HepG2 (cell line): ENCODE measurements around the gene PTPRB. TPM values are rescaled to one million over a fixed set of nuclear protein-coding genes. Genes with fewer than 3 reads are reported as not detected.

Experiments used
- ATAC-seq: fragments of 200-7000 bp; cut with Tn5 transposase; 3 replicates; pipeline ENCODE4 v1.9.1; 2020; ENCODE audit warnings: mild to moderate bottlenecking, moderate library complexity
- BruUV-seq: library from RNA; stranded (reverse); fragments of 400-500 nt; replicated peaks from 2 replicates; lab custom pipeline; 2021; lab: Mats Ljungman, UMichigan
- CTCF ChIA-PET: fragments of 300-600 bp; formaldehyde crosslinking; extraction: SDS; loops from one replicate; lab custom pipeline; 2021; ENCODE audit warnings: low total read pairs, inconsistent platforms, low intra/inter-chr PET ratio; lab: Yijun Ruan, JAX
- POLR2A ChIA-PET: fragments of 350-600 bp; sonication (Branson Sonifier 250); formaldehyde crosslinking; loops from one replicate; lab custom pipeline; 2020; ENCODE audit warnings: antibody characterized with exemption, inconsistent platforms; lab: Yijun Ruan, JAX
- DNase-seq: peaks from one replicate; pipeline ENCODE4 v3.0.0-alpha.2; 2015; ENCODE audit warnings: low spot score
- FAIRE-seq: peaks from 3 replicates; lab custom pipeline; 2011; peaks lifted over from hg19 to GRCh38; lab: Jason Lieb, UNC
- H2AFZ ChIP-seq: one replicate; pipeline ENCODE4 v1.6.1; 2011; ENCODE audit warnings: low read length, inconsistent platforms
- H3K27ac ChIP-seq: fragments of 300-600 bp; 3 replicates; pipeline ENCODE4 v1.8.0; 2011; ENCODE audit warnings: mixed run types, mild to moderate bottlenecking, mixed read lengths, low read length, inconsistent platforms; ENCODE audit not compliant: insufficient read depth; ENCODE audit errors: extremely low read length
- H3K27me3 ChIP-seq, 2 experiments: fragments of 200-600 bp in 1 of 2; 2 replicates in 1 of 2; 3 replicates in 1 of 2; pipeline versions ENCODE4 v1.6.0 to v1.8.0; 2011; ENCODE audit warnings: low read length in 2 of 2, mild to moderate bottlenecking in 2 of 2, moderate library complexity in 2 of 2, inconsistent platforms in 1 of 2; ENCODE audit not compliant: insufficient read depth in 2 of 2, control insufficient read depth in 1 of 2
- H3K36me3 ChIP-seq, 2 experiments: fragments of 200-600 bp in 1 of 2; replicated peaks in 1 of 2; 2 replicates in 1 of 2; 3 replicates in 1 of 2; pipeline versions ENCODE4 v1.5.1 to v1.8.0; 2011; ENCODE audit warnings: low read length in 2 of 2, inconsistent platforms in 1 of 2; ENCODE audit not compliant: insufficient read depth in 2 of 2, control insufficient read depth in 1 of 2
- H3K4me1 ChIP-seq: 2 replicates; pipeline ENCODE4 v1.5.1; 2012; ENCODE audit warnings: low read length, inconsistent platforms; ENCODE audit not compliant: insufficient read depth
- H3K4me2 ChIP-seq: 2 replicates; pipeline ENCODE4 v1.6.0; 2011; ENCODE audit warnings: low read depth, low read length, inconsistent platforms
- H3K4me3 ChIP-seq, 3 experiments: fragments of 200-600 bp in 1 of 3; sonication (generic), shearing (Covaris generic) in 1 of 3; replicated peaks in 1 of 3; 2 replicates each; pipeline ENCODE4 v1.5.1; 2011 to 2016; ENCODE audit warnings: low read length in 3 of 3, inconsistent platforms in 2 of 3, low read depth in 2 of 3, mild to moderate bottlenecking in 2 of 3, control low read depth in 1 of 3, mixed read lengths in 1 of 3; ENCODE audit not compliant: insufficient read depth in 1 of 3
- H3K79me2 ChIP-seq: one replicate; pipeline ENCODE4 v1.6.1; 2011; ENCODE audit warnings: low read length, inconsistent platforms; ENCODE audit not compliant: insufficient read depth
- H3K9ac ChIP-seq: 2 replicates; pipeline ENCODE4 v1.6.0; 2011; ENCODE audit warnings: mild to moderate bottlenecking, low read depth, low read length, inconsistent platforms; ENCODE audit not compliant: insufficient read depth
- H3K9me3 ChIP-seq: 2 replicates; pipeline ENCODE4 v1.5.1; 2012; ENCODE audit warnings: mild to moderate bottlenecking, low read length
- H4K20me1 ChIP-seq: 2 replicates; pipeline ENCODE4 v1.6.0; 2011; ENCODE audit warnings: inconsistent platforms, mild to moderate bottlenecking, low read length, moderate library complexity; ENCODE audit not compliant: insufficient read depth
- CENPBD1 ChIP-seq: sonication (generic); formaldehyde crosslinking; IDR thresholded peaks from 2 replicates; pipeline ENCODE4 v1.8.0; 2022; ENCODE audit warnings: missing genetic modification reagents, low read depth, mild to moderate bottlenecking, borderline replicate concordance
- CSRNP1 ChIP-seq: sonication (generic); formaldehyde crosslinking; IDR thresholded peaks from 2 replicates; pipeline ENCODE4 v1.8.1; 2023; ENCODE audit warnings: mild to moderate bottlenecking, missing genetic modification reagents
- DDIT3 ChIP-seq: sonication (generic); formaldehyde crosslinking; IDR thresholded peaks from 2 replicates; pipeline ENCODE4 v1.4.0; 2020; ENCODE audit warnings: mild to moderate bottlenecking, missing genetic modification reagents
- ELF4 ChIP-seq: sonication (generic); formaldehyde crosslinking; IDR thresholded peaks from 2 replicates; pipeline ENCODE4 v1.5.0; 2020; ENCODE audit warnings: missing genetic modification reagents, mild to moderate bottlenecking, moderate library complexity, borderline replicate concordance
- FOXP4 ChIP-seq: sonication (generic); formaldehyde crosslinking; IDR thresholded peaks from 2 replicates; pipeline ENCODE4 v1.4.0; 2020; ENCODE audit warnings: missing genetic modification reagents
- JUN ChIP-seq: sonication (generic); formaldehyde crosslinking; IDR thresholded peaks from 2 replicates; pipeline ENCODE4 v1.4.0; 2020; ENCODE audit warnings: mild to moderate bottlenecking, missing genetic modification reagents
- MEIS1 ChIP-seq: sonication (generic); formaldehyde crosslinking; IDR thresholded peaks from 2 replicates; pipeline ENCODE4 v1.9.0; 2021; ENCODE audit warnings: mild to moderate bottlenecking, missing genetic modification reagents, moderate library complexity, borderline replicate concordance
- NCOA2 ChIP-seq: sonication (generic); formaldehyde crosslinking; IDR thresholded peaks from 2 replicates; pipeline ENCODE4 v1.8.0; 2022; ENCODE audit warnings: inconsistent platforms
- NFKBIZ ChIP-seq: IDR thresholded peaks from 2 replicates; pipeline ENCODE4 v1.6.1; 2018; ENCODE audit warnings: missing genetic modification reagents, missing compliant biosample characterization
- PHF20 ChIP-seq: sonication (generic); formaldehyde crosslinking; IDR thresholded peaks from 2 replicates; pipeline ENCODE4 v1.5.0; 2020; ENCODE audit warnings: mild to moderate bottlenecking, missing genetic modification reagents
- RCOR2 ChIP-seq: IDR thresholded peaks from 2 replicates; pipeline ENCODE4 v1.6.1; 2016; ENCODE audit warnings: missing biosample characterization, missing genetic modification reagents
- TBP ChIP-seq: sonication (generic); formaldehyde crosslinking; IDR thresholded peaks from 2 replicates; pipeline ENCODE4 v1.5.0; 2020; ENCODE audit warnings: missing genetic modification reagents
- THAP11 ChIP-seq: IDR thresholded peaks from 2 replicates; pipeline ENCODE4 v1.6.1; 2016; ENCODE audit warnings: missing biosample characterization, missing genetic modification reagents
- TRAFD1 ChIP-seq: sonication (generic); formaldehyde crosslinking; IDR thresholded peaks from 2 replicates; pipeline ENCODE4 v1.5.1; 2020; ENCODE audit warnings: missing genetic modification reagents, mild to moderate bottlenecking, borderline replicate concordance
- ZBTB49 ChIP-seq: sonication (generic); formaldehyde crosslinking; IDR thresholded peaks from 2 replicates; pipeline ENCODE4 v1.4.0; 2020; ENCODE audit warnings: missing genetic modification reagents, borderline replicate concordance
- ZNF788 ChIP-seq: sonication (generic); formaldehyde crosslinking; IDR thresholded peaks from 2 replicates; pipeline ENCODE4 v1.5.0; 2020; ENCODE audit warnings: mild to moderate bottlenecking, missing genetic modification reagents, borderline replicate concordance
- WGBS: methylation state at CpG from one replicate; pipeline ENCODE4 v1.1.6; 2017; ENCODE audit warnings: low lambda C conversion rate; 5-methylcytosine and 5-hydroxymethylcytosine counted together
- in situ Hi-C: cut with HindIII; loops from 2 replicates; pipeline ENCODE4 v1.10.0; 2017; ENCODE audit warnings: low pct_unique_long_range_greater_than_20kb; ENCODE audit not compliant: extremely low pct_ligation_motif_present
- intact Hi-C: fragments of 100-400 bp; cut with micrococcal nuclease; formaldehyde crosslinking; loops from one replicate; pipeline ENCODE4 v1.10.0; 2022; ENCODE audit not compliant: unreplicated experiment
- polyA plus RNA-seq, 8 experiments: library from polyadenylated mRNA; depleted of rRNA in 3 of 8; stranded (reverse) in 7 of 8; unstranded in 1 of 8; fragments of >200 nt; fragmentation: Illumina TruSeq in 4 of 8; extraction: Trizol in 4 of 8; gene quantifications; 2 replicates each; pipeline versions ENCODE4 v1.2.1 to v1.2.3, GENCODE V29; 2011 to 2016; ENCODE audit warnings: low read depth in 4 of 8, missing spikeins in 1 of 8, mixed read lengths in 1 of 8; ENCODE audit not compliant: insufficient read depth in 1 of 8
- total RNA-seq, 5 experiments: library from RNA; depleted of rRNA; stranded (reverse); fragments of >200 nt; fragmentation: Illumina TruSeq; extraction: Trizol; gene quantifications; 2 replicates each; pipeline ENCODE4 v1.2.3, GENCODE V29; 2016; ENCODE audit warnings: low read depth in 1 of 5

Gene PTPRB
- total and polyA plus RNA-seq, 2 of the 13 experiments (the other 11 are each of a cell fraction or from before 2014, with no cell fraction given) = 0.02 to 0.07 TPM

- Histone ChIP-seq H3K27ac (no peak overlapping the region), H3K4me3 (no peak overlapping the region), H4K20me1 (no peaks in the 10 kb centered on the region), H3K4me2 (no peak overlapping the region), H3K27me3 (no peaks in the 10 kb centered on the region; a peak in 1 of 5 replicates), H3K4me1 (no peaks in the 10 kb centered on the region), H3K9me3 (no peaks in the 10 kb centered on the region), H3K79me2 (no peaks in the 10 kb centered on the region), H3K9ac (no peak overlapping the region), H2AFZ (no peak overlapping the region), H3K36me3 (no peaks in the 10 kb centered on the region)
- DNase-seq = no peak
- no peak for FAIRE-seq
- ChIA-PET POLR2A (no interaction called here), CTCF (no interaction called here)
- in situ Hi-C loops = no loop called here
- intact Hi-C loops = no loop called here
- no peak for ATAC-seq
- WGBS = 0% methylated on average over 1 of the region's 1 CpG
- BruUV-seq = no TSS peak
- TF ChIP-seq DDIT3 (no peak), THAP11 (CRISPR knock-in tag) (no peak), NCOA2 (CRISPR knock-in tag) (no peak), MEIS1 (CRISPR knock-in tag) (no peak), TBP (CRISPR knock-in tag) (no peak), JUN (no peak), ZBTB49 (CRISPR knock-in tag) (no peak), NFKBIZ (CRISPR knock-in tag) (no peak), CENPBD1 (CRISPR knock-in tag) (no peak), PHF20 (CRISPR knock-in tag) (no peak), FOXP4 (CRISPR knock-in tag) (no peak), TRAFD1 (CRISPR knock-in tag) (no peak), RCOR2 (CRISPR knock-in tag) (no peak), ZNF788 (CRISPR knock-in tag) (no peak), CSRNP1 (CRISPR knock-in tag) (no peak), ELF4 (CRISPR knock-in tag) (no peak)
Measured at GRCh38 chr12:70638639-70639360, 1.6 kb upstream of the PTPRB start.
